ENCODE results near the gene CHRNB1. TPM values are rescaled to one million over a fixed set of nuclear protein-coding genes. Genes with fewer than 3 reads are reported as not detected.
"Not testable (repeated sequence)": the region's sequence is repeated elsewhere in the genome, so short reads cannot be mapped to it uniquely, and the experiment has no call there.

CHRNB1 gene
- total and polyA plus RNA-seq, 9 donors, result 52.8 to 80.8 (median 69.6) TPM

GRCh38 chr17:7466318-7466638 is 21.4 kb downstream of the CHRNB1 start:
- no peak for DNase-seq
- Histone ChIP-seq H3K36me3 (ENCODE audit: control insufficient read depth, insufficient read depth, low read length) (peaks cover 47% of the 10 kb centered on the region), H3K4me1 (ENCODE audit: control insufficient read depth, insufficient read depth, low read length) (peaks cover 14% of the 10 kb centered on the region), H3K9me3 (replicated peaks; ENCODE audit: control insufficient read depth, low read depth, low read length) (no peaks in the 10 kb centered on the region), H3K4me3 (ENCODE audit: low read length) (no peak overlapping the region), H3K27me3 (ENCODE audit: control insufficient read depth, insufficient read depth, low read length) (no peaks in the 10 kb centered on the region), H3K27ac (ENCODE audit: low read length) (no peak overlapping the region)
- 75% methylated on average over 5 of the region's 9 CpGs for WGBS (ENCODE audit: insufficient coverage)

DNA sequence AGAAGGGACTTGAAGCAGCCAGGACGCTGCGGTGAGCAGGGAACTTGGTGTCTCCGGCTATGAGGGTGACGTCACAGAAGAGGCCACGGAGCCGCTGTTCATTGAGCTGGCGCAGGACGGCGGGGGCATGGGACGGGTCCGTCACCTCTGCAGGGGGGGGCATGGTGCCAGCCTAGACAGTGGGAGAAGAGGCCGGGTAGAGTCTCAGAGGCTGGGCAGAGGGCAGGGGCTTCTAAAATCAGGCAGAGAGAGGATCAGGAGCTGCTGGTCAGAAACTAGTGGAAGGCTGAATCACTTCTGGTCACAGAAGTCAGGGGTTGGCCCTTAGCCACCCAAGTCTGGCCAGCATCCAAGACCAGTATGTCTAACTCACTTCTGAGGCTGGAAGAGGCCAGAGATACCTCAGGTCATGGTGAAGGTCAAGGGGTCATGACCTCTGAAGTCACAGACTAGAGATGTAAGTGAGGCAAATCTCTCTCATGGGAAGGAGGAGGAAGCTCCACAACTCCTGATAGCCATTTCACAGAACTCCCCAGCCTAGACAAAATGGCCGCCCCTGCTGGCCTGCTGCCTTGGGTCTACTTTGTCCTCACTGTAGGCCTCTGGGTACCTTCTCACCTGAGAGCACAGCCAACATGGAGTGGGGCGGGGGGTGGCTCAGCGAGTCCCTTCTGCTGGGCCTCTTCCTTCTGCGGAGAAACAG is 21.9 kb downstream of the CHRNB1 start:
- H3K9me3 ChIP-seq (replicated peaks; ENCODE audit: control insufficient read depth, low read depth, low read length), result no peaks in the 10 kb centered on the region
- DNase-seq, result no peak
- peaks cover 14% of the 10 kb centered on the region for H3K4me1 ChIP-seq (ENCODE audit: control insufficient read depth, insufficient read depth, low read length)
- H3K27ac ChIP-seq (ENCODE audit: low read length), result no peak overlapping the region
- WGBS (ENCODE audit: insufficient coverage), result 73% methylated on average over 13 of the region's 16 CpGs
- H3K27me3 ChIP-seq (ENCODE audit: control insufficient read depth, insufficient read depth, low read length), result no peaks in the 10 kb centered on the region
- no peak overlapping the region for H3K4me3 ChIP-seq (ENCODE audit: low read length)
- peaks cover 43% of the 10 kb centered on the region for H3K36me3 ChIP-seq (ENCODE audit: control insufficient read depth, insufficient read depth, low read length)

GRCh38 chr17:7467498-7467897 is 22.6 kb downstream of the CHRNB1 start:
- no peaks in the 10 kb centered on the region for H3K9me3 ChIP-seq (replicated peaks; ENCODE audit: control insufficient read depth, low read depth, low read length)
- no peak for DNase-seq
- 83% methylated on average over 2 of the region's 3 CpGs for WGBS (ENCODE audit: insufficient coverage)
- no peaks in the 10 kb centered on the region for H3K27me3 ChIP-seq (ENCODE audit: control insufficient read depth, insufficient read depth, low read length)
- H3K4me1 ChIP-seq (ENCODE audit: control insufficient read depth, insufficient read depth, low read length), result peaks cover 14% of the 10 kb centered on the region
- no peak overlapping the region for H3K27ac ChIP-seq (ENCODE audit: low read length)
- H3K4me3 ChIP-seq (ENCODE audit: low read length), result no peak overlapping the region
- peaks cover 36% of the 10 kb centered on the region for H3K36me3 ChIP-seq (ENCODE audit: control insufficient read depth, insufficient read depth, low read length)

GRCh38 chr17:7468290-7468689 is 23.4 kb downstream of the CHRNB1 start:
- peaks cover 28% of the 10 kb centered on the region for H3K36me3 ChIP-seq (ENCODE audit: control insufficient read depth, insufficient read depth, low read length)
- WGBS (ENCODE audit: insufficient coverage), result 90% methylated on average over 10 of the region's 11 CpGs
- no peak overlapping the region for H3K4me3 ChIP-seq (ENCODE audit: low read length)
- H3K9me3 ChIP-seq (replicated peaks; ENCODE audit: control insufficient read depth, low read depth, low read length), result no peaks in the 10 kb centered on the region
- H3K4me1 ChIP-seq (ENCODE audit: control insufficient read depth, insufficient read depth, low read length), result peaks cover 14% of the 10 kb centered on the region
- H3K27ac ChIP-seq (ENCODE audit: low read length), result no peak overlapping the region
- no peaks in the 10 kb centered on the region for H3K27me3 ChIP-seq (ENCODE audit: control insufficient read depth, insufficient read depth, low read length)
- DNase-seq, result no peak

GRCh38 chr17:7468804-7469389 is 24.0 kb downstream of the CHRNB1 start:
- peaks cover 14% of the 10 kb centered on the region for H3K4me1 ChIP-seq (ENCODE audit: control insufficient read depth, insufficient read depth, low read length)
- DNase-seq, result no peak
- WGBS (ENCODE audit: insufficient coverage), result 81% methylated on average over 4 of the region's 12 CpGs
- H3K4me3 ChIP-seq (ENCODE audit: low read length), result no peak overlapping the region
- H3K36me3 ChIP-seq (ENCODE audit: control insufficient read depth, insufficient read depth, low read length), result peaks cover 22% of the 10 kb centered on the region
- H3K27ac ChIP-seq (ENCODE audit: low read length), result no peak overlapping the region
- H3K27me3 ChIP-seq (ENCODE audit: control insufficient read depth, insufficient read depth, low read length), result no peaks in the 10 kb centered on the region
- no peaks in the 10 kb centered on the region for H3K9me3 ChIP-seq (replicated peaks; ENCODE audit: control insufficient read depth, low read depth, low read length)

DNA sequence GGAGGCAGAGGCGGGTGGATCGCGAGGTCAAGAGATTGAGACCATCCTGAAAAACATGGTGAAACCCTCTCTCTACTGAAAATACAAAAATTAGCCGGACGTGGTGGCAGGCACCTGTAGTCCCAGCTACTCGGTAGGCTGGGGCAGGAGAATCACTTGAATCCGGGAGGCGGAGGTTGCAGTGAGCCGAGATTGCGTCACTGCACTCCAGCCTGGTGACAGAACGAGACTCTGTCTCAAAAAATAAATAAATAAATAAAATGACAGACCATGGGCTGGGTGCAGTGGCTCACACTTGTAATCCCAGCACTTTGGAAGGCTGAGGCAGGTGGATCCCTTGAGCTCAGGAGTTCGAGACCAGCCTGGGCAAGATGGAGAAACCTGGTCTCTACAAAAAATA is 25.0 kb downstream of the CHRNB1 start:
- not testable (repeated sequence) for H3K4me3 ChIP-seq (ENCODE audit: low read length); H3K27ac ChIP-seq (ENCODE audit: low read length); H3K27me3 ChIP-seq (ENCODE audit: control insufficient read depth, insufficient read depth, low read length); H3K9me3 ChIP-seq (replicated peaks; ENCODE audit: control insufficient read depth, low read depth, low read length); DNase-seq
- Histone ChIP-seq H3K36me3 (ENCODE audit: control insufficient read depth, insufficient read depth, low read length) (peaks cover 21% of the 10 kb centered on the region), H3K4me1 (ENCODE audit: control insufficient read depth, insufficient read depth, low read length) (peaks cover 14% of the 10 kb centered on the region)
- WGBS (ENCODE audit: insufficient coverage), result 96% methylated on average over 5 of the region's 12 CpGs

GRCh38 chr17:7470457-7470973 is 25.7 kb downstream of the CHRNB1 start:
- peaks cover 18% of the 10 kb centered on the region for H3K4me1 ChIP-seq (ENCODE audit: control insufficient read depth, insufficient read depth, low read length)
- DNase-seq; H3K9me3 ChIP-seq (replicated peaks; ENCODE audit: control insufficient read depth, low read depth, low read length); H3K27ac ChIP-seq (ENCODE audit: low read length); H3K27me3 ChIP-seq (ENCODE audit: control insufficient read depth, insufficient read depth, low read length); H3K4me3 ChIP-seq (ENCODE audit: low read length): not testable (repeated sequence)
- WGBS (ENCODE audit: insufficient coverage), result 87% methylated on average over 3 of the region's 8 CpGs
- H3K36me3 ChIP-seq (ENCODE audit: control insufficient read depth, insufficient read depth, low read length), result peaks cover 20% of the 10 kb centered on the region

DNA sequence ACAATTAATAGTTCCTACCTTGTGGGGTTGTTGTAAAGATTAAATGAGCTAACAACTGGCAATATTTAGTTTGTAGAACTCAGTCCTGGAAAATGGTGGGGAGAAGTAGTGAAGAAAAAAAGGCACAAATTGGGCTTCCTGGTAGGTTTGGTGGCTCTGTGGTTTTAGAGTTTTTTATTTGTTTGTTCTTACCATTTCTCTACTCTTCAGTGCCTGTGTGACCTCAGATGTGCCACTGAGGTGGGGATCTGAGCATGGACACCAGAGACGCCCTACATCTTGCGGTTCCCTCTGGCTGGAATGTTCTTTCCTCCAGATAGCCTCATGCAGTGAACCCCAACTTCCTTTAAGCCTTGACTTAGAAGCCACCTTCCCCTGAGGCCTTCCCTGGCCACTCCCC is 26.9 kb downstream of the CHRNB1 start:
- Histone ChIP-seq H3K27me3 (ENCODE audit: control insufficient read depth, insufficient read depth, low read length) (no peaks in the 10 kb centered on the region), H3K4me1 (ENCODE audit: control insufficient read depth, insufficient read depth, low read length) (peaks cover 23% of the 10 kb centered on the region), H3K9me3 (replicated peaks; ENCODE audit: control insufficient read depth, low read depth, low read length) (no peaks in the 10 kb centered on the region), H3K27ac (ENCODE audit: low read length) (no peak overlapping the region), H3K36me3 (ENCODE audit: control insufficient read depth, insufficient read depth, low read length) (peaks cover 13% of the 10 kb centered on the region), H3K4me3 (ENCODE audit: low read length) (no peak overlapping the region)
- 100% methylated on average over 2 of the region's 2 CpGs for WGBS (ENCODE audit: insufficient coverage)
- no peak for DNase-seq

- not testable (repeated sequence) for H3K9me3 ChIP-seq (replicated peaks; ENCODE audit: control insufficient read depth, low read depth, low read length); H3K27me3 ChIP-seq (ENCODE audit: control insufficient read depth, insufficient read depth, low read length); H3K27ac ChIP-seq (ENCODE audit: low read length); DNase-seq; H3K36me3 ChIP-seq (ENCODE audit: control insufficient read depth, insufficient read depth, low read length); H3K4me3 ChIP-seq (ENCODE audit: low read length)
- H3K4me1 ChIP-seq (ENCODE audit: control insufficient read depth, insufficient read depth, low read length), result peaks cover 40% of the 10 kb centered on the region
- 92% methylated on average over 2 of the region's 8 CpGs for WGBS (ENCODE audit: insufficient coverage)
These were observed 29.9 kb downstream of the CHRNB1 start for GRCh38 chr17:7474767-7475166.

DNA sequence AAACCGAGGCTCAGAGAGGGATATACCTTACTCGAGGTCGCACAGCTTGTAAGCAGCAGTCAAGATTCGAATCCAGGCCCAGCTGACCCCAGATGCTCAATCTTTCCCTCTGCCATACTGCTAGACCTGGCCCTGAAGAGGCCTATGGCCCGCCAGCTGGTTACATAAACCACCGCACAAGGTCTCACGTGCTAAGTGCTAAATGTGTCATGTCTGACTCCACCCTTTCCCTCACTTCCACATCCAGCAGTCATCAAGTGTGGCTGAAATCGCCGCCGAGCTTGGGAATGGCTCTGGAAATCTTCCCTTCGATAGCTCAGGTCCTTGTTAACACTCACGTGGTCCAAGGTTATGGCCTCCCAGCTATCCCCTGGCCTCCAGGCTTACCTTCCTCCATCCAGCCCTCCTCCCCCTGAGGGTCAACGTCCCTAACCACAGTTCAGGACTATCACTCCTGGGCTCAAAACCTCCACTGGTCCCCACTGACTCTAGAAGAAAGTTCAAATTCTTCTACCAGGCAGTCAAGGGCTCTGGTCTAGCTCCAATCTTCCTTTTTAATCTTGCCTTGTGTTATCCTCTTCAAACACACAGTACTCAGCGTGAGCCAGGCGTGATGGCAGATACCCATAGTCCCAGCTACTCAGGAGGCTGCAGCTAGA is 31.0 kb downstream of the CHRNB1 start:
- H3K27me3 ChIP-seq (ENCODE audit: control insufficient read depth, insufficient read depth, low read length), result no peaks in the 10 kb centered on the region
- H3K27ac ChIP-seq (ENCODE audit: low read length), result peak overlapping the region; percentile 93
- WGBS (ENCODE audit: insufficient coverage), result 64% methylated on average over 15 of the region's 15 CpGs
- H3K9me3 ChIP-seq (replicated peaks; ENCODE audit: control insufficient read depth, low read depth, low read length), result no peaks in the 10 kb centered on the region
- DNase-seq, result peak; percentile 71
- H3K36me3 ChIP-seq (ENCODE audit: control insufficient read depth, insufficient read depth, low read length), result peaks cover 4% of the 10 kb centered on the region
- H3K4me3 ChIP-seq (ENCODE audit: low read length), result no peak overlapping the region
- peaks cover 50% of the 10 kb centered on the region for H3K4me1 ChIP-seq (ENCODE audit: control insufficient read depth, insufficient read depth, low read length)
